Activated CD4-positive, alpha-beta T cell treated with anti-CD3 and anti-CD28 coated beads for 1 hour (primary cell): ENCODE results near the gene HOXB8.

Experiments
- DNase-seq: peaks from one replicate; pipeline ENCODE4 v3.0.0-alpha.2; 2020

Gene HOXB8

DNA sequence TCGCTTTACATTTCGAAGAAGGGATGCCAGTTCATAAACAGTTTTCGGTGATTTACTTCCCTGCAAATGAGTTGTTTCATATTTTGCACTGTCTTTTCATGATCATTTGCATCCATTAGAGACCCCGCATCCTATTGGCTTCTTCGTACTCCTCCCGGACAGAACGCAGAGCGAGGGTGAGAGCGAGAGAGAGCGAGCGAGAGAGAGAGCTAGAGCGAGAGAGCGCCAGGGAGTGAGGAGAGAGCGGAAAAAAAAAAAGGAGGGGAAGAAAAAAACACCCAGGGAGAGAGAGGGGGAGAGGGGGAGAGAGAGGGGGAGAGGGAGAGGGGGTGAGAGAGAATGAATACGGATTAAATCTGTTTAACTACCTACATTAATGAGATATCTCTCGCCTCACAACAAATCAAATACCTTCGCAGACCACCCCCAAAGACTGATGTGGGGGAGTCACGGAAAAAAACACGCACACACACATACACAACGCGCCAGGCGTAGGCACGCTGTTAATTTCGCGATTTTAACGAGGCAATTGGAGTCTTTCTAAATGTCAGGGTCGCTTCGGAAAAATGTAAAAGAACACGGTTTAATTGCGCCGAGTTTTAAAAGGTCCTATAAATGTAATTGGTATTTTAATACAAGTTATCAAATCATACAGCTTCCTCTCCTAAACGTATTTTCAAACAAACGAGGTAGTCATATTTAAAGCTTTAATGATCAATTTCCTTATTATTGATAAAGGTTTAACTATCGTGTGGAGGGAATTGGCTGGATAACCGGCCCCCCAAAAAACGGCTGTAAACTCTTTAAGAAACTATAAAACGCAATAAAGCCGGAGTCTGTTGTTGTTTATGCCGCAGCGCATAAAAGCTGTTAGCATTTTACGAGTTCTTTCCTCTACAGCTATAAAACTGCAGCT is at the start of gene HOXB8:
TSS of gene HOXB8 (minus strand) at position 246 of the 916 bp plus-strand sequence. CDS start 588 bp downstream, outside the sequence.
- DNase-seq, result no peak

DNA sequence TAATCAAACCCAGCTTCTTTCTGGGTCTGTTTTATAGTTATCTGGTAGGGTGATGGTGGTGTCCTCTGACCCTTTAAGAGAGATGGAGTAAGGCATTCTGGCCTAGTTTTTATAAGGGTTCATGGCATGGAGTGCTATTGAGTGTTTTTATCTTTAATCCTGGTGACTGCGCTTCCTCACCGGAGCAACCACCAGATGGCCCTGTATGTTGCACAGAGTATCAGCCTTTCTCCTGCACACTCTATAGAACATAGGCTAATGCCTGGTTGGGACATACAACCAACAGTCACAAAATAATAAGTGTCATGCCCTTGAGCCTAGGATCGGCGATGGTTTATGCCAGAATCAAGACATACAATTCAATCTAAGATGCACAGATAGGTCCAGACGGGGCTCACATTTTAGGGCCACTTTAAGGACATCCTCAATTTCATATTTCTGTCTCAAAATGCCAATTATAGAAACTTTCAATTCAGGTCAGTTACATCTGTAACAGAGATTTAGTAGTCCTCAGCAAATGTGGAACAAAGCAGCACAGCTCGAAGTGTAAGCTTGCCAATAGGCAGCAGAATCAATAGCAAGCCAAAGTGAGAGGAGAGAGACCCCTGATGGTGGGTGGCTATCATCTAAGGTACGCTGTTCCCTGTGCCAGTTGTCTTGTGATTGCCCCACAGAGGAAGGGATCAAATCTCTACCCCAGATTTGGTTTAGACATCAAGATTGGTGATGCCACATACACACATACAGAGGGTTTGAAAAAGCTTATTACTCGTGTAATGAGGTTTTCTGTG is 48.2 kb upstream of the HOXB8 start:
- DNase-seq, result no peak

DNA sequence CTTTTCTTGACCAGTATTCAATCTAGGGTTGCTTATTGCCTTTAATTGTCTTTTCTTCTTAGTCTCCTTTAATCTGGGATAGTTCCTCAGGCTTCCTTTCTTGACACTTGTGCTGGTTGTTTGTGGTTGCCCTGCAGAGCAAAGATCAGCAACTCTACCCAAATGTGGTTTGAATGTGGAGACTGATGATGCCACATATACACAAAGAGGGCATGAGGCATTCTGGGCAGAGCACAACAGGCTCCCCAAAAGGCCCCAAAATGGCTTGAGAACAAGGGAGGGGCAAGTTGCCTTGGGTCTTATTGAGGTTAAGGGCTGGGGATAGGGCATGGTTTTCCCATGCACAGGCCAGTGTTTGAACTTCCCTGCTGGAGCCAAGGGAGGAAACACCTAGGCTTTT is 40.8 kb upstream of the HOXB8 start:
- no peak for DNase-seq

DNA sequence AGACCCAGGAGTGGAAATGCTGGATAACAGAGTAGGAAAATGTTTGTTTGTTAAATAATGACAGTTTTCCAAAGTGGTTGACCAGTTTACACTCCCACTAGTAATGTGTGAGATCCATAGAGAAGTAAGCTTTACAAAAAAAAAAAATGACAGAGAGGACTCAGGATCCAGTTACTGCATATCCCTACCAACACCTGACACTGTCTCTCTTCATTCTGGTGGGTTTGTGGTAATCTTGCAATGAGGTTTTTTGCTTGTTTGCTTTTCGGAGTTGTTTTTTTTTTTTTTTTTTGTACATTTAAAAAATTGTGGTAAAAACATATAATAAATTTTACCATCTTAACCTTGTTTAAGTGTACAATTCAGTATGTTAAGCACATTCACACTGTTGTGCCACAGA is 34.6 kb upstream of the HOXB8 start:
- no peak for DNase-seq

DNA sequence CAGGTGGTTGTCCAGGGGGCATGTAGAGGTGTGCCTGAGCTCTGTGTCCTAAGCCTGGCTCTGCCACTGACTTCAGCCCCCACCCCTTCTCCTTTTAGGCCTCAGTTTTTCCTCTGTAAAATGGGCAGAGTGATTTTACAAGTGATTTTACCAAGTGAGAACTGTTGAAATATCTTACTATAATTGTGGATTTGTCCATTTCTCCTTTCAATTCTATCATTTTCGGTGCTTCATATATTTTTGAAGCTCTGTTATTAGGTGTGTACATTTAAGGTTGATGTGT is 32.8 kb upstream of the HOXB8 start:
- no peak for DNase-seq

DNA sequence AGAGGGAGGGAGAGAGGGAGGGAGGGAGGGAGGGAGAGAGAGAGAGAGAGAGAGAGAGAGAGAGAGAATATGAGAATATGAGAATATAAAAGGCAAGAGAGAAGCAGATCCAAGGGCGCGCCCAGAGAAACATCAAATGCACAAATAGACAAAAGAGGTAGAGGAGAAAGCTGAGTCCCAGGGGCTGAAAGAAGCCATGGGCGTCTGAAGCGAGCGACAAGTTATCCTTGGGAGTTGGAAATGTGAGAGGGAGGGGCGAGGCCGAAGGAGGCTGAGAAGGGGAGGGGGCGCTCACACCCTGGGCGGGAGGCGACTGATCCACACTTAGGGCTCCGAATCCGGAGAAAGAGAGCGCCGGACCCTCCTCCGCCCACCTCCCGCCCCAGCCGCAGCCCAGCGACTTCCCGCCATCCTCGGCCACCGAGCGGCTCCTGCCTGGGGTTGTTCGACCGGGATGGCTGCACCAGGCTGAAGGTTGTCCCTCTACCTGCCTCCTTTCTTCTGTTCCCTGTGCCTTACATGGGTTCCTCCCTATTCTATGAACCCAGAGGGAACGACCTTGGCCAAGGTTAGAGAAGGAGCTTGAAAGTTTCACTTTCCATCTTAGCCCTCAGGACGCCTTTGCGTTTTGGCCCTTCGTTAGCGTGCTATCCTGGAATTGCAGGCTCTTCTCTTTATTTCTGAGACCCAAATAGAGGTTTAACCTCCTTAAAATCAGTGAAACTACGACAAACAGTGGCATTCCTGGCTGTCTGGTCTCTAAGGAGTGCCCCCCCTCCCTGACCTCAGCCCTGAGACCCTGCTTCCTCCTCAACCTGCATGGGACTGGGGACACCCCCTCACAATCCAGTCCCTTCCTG is 32.2 kb upstream of the HOXB8 start:
- DNase-seq, result no peak

DNA sequence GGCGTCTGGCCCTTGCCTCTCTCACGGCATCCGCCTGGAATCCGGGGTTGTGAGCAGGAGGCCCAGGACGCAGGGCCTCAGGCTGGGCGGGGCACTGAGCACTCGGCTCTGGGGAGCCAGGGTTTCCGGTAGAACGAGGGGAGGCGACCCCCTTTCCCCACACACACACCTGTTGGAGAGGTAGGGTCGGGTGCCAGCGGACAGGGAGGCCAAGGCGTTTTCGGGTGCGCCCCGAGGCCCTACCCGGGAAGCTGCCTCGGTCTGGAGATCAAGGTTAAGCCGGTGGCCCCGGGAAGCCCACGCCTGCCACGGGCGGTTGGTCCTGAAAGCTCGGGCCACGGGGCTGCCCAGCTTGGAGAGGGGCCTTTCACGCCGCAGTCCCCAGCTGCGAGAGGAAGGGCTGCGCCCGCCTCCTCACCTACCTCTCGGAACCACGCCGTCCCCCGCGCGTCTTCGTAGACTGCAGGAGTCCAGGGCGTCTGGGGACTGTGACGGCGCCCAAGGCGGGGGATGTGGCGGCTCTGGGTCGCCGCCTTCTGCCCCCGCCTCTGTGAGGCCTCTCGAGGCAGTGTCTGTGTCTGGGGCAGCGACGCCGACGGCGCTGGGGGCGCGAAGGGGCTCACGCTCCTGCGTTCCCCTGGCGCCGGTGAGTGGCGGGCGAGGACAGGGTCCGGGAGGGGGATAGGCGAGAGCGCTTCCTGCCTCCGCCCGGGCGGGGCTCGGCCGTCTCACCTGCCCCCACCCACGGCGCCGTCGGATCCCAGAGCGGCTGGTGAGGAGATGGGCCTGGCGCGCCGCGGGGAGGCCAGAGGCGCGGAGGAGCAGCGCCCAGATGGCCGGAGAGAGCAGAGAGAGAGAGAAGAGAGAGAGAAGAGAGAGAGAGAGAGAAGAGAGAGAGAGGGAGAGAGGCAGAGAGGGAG is 31.4 kb upstream of the HOXB8 start:
- no peak for DNase-seq

DNA sequence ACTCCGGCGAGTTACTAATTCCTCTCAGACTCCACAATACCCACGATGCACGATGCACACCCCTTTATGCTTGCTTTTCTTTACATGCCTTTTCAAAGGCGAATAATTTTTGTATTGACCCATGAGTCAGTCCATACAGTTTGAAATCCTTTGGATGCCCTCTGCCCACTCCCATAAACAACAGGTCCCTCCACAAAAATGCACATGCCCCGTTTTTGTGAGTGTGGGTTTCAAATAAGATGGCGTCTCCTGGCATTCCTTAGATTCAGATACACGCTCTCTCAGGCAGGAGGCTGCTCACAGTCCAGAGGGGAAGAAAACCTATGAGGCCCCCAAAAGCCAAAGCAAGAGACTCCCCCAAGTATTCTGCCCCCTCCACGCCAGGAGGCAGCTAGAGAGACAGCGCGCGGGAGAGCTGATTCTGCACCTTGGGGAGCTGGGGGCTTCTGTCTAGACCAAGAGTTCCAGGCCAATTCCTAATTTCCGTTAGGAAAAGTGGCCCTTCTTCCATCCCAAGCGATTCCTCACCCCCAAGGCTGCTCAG is 30.6 kb upstream of the HOXB8 start:
- no peak for DNase-seq

DNA sequence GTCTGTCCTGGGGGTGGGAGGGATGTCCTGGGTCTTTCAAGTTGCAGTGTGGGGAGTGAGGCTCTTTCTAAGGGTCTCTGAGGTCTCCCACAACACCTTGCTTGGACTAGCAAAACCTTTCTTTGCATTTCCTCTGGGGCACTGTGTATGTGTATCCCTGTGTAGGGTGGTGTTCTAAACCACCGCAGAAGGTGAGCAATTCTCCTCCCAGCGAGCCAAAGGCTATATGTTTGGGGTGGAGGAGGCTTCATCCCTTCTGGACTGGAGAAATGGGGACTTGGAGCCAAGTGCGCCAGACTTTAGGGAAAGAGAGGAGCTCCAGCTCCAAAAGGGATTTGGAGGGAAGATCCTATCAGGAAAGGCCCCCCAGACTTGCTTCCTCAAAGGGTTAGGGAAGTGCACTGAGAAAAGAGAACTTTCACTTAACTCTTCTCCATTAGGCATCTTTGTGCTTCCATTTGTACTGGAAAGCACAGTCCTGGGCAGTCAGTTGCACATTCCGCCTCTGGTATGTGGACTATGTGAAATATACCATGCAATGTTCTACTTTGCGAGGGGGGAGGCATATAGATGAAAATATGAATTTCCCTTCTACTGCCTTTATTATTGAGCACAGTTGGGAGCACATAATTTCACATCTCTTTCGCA is 29.9 kb upstream of the HOXB8 start:
- DNase-seq, result no peak

DNA sequence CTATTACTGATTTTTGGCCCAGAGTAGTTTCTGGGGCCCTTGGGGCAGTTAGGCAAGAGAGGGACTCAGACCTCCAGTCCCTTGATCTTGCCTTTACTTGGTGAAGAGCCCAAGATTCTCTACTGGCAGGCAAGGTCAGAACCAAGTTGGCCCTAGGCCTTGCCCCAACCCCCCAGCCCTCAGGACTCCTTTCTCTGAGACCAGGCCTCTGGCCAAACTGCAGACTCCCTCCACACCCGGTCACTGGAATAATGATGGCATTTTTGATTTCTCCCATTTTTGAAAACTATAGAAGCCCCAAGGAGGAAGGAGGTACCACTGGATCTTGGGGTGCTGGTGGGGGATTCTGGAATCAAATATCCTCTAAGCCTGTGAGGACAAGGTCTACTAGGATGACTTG is 29.1 kb upstream of the HOXB8 start:
- no peak for DNase-seq

DNA sequence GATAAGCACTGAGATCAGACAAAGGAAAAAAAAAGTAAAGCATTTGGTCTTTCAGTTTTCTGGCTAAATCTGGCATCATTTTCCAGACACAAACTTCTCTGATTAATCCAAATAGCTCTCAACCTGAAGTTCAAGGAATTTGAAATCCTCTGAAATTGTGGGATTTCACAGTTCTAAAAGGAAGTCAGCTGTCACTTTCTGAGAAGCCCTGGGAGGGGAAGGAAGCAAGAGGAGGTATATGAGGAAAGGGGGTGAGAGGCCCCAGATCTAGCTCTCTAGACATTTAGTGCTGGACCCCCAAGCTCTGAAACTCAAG is 28.6 kb upstream of the HOXB8 start:
- DNase-seq, result no peak

DNA sequence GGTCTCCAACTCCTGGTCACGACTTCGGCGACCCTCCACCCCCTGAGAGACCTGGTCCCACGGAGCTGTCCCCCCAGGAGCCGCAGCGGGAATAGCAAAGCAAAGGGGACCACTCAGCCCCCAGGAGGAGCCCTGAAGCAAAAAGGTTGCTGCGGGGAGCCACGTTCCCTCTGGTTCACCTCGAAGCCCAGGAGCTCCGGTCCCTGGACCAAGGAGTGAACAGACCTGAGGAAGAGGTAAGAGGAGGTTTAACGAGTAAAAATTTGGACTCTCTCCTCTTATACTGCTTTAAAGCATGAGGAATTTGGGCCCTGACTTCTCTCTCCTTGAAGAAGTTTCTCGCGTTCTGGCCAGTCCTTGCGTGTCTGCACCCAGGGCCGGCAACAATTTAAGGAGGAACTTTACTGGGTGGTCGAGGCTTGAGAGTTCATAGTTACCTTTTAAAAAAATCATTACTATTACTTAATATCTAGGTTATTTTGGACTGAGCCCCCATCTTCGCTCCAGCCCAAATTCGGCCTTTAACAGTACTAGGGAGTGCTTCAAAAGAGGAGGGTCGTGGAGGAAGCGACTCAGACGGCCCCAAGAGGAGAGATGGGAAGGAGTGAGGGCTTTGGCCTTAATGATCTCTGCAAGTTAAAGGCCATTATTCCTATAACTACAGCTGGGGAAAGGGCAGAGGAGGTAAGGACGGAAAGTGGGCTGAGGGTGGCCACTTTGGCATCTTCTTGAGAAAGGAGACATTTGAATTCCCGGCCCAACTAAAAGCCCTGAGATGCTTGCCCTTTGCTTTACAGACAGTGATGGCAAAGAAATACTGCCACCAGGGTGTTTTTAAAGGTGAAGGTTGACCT is 28.0 kb upstream of the HOXB8 start:
- no peak for DNase-seq

DNA sequence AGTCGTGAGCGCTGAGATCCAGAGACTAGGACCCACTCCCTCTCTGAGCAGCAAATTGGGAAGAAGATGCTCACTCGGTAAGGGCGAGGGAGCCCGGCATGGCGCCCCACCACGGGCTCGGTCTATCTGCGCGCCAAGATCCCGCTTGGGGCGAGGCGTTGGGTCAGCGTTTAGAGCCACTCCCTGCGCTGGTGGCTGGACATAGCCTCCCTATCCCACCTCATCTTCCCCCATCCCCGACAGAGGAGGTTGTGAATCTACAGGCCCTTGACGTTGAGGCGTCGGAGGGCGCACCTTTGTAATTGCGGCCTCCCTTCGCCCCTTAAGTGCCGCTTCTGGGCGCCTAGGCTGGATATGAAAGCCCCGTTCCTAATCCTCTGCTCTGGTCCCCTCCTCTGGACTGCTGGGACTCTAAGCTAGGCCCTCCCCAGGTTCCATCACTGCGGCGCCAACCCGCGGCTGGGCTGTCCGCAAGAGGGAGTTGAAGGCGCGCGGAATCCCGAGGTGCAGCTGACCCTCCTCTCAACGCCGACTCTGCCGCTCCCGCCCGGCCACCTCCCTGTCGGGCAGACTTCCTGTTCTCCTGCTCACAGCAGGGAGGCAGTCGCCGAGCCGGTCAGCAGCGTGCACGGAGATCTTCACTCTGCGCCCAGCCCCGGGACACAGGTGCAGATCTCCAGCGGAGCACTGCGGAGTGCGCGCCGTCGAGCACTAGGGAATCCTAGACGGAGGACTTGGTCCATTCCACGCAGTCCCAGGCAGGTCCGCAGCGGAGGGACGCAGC is 27.2 kb upstream of the HOXB8 start:
- DNase-seq, result no peak

DNA sequence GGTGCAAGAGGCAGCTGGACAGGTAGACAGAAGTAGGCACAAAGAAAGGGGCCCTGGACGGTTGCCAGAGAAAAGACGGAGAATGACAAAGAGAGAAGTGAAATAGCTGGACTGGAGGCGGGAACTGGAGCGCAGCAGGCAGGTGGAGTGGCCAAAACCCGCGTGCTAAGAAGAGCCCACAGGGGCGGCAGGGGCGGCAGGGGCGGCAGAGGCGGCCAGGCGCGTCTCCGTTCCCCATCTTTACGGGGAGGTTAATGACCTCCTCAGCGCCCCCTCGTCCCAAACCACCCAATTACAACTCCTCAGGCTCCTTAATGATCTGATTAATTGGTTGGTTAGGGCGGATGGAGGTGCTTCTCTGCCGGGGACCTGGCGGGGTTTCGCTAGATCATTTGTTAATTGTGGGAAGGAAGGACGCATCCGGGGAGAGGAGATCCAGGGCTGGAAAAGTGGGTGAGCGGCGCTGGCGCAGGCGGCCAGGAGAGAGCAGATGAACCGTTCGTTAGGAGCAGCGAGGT is 26.5 kb upstream of the HOXB8 start:
- no peak for DNase-seq

DNA sequence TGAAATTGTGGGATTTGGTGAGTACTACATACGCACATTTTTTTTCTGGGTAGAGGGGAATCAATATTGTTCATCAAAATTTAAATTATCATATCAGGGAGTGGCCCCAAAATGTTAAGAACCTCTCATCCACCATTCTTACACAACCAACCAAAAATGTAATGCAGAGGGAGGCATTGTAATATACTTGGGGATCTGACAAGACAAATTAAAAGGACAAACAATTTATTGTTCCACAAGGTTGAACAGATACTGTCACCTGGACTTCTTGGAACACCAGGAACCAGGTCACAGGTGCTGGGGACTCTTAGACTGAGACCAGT is 25.7 kb upstream of the HOXB8 start:
- no peak for DNase-seq

DNA sequence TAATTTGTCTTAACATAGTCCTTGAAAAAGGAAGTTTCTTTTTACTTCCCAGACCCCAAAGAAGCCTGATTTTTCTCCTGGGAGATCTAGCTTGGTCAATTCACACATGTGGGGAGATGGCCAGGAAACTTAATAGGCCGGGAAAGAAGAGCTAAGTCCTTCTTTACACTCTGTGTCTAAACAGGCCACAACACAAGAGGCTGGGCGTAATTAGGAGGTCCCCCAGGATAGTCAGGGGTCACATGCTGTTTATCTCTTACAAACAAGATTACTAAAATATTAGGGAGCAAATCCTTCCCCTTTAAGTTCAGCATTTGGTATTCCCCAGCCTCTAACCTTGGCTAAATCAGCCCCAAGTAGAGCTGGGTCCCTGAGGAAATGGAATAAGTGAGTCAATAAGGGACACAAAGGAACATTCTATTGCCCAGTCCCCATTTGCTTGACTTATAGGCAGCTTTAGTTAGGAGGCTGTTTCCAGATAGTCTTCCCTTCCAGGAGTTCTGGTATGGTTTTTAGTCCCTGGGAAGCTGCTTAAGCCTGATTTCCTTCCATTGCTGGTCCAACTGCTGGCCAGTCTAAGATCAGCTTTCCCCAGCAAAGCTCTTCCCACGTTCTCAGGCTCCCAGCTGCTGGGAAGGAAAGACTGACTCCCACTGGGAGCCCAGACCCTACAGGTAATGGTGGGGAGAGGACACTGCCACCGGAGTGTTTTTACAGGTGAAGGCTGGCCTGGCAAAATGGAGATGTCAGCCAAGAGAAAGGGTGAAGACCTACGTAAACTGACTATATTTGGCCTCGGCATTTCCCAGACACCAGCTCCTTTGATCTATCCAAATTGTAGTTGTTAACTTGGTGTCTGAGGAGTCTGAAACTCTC is 25.1 kb upstream of the HOXB8 start:
- no peak for DNase-seq

DNA sequence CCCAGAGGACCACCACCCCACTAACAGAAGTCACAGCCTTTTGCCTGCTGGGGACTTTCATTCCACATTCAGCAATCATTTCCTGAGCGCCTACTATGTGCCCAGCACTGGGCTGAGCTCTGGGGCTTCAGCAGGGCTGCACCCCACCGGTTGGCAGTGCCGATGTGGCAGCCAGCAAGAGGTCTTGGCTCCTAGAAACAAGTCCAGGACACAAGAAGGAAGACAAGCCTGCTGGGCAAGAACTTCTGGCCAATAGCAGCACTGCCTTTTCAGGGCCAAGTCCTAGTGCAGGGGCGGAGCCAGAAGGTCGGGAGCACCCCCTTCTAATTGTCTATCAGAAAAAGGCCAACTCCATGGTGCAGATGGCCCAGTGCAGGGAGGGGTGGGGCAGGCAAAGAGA is 24.0 kb upstream of the HOXB8 start:
- DNase-seq, result no peak
